Transverse colon (tissue), 4 donors: ENCODE measurements around the gene PTPRS. TPM values are rescaled to one million over a fixed set of nuclear protein-coding genes. Genes with fewer than 3 reads are reported as not detected.
"Not testable (repeated sequence)": the region's sequence is repeated elsewhere in the genome, so short reads cannot be mapped to it uniquely, and the experiment has no call there.

Source experiments
- DNase-seq: peaks from one replicate; pipeline ENCODE4 v3.0.0-alpha.2; 2019
- H3K27ac ChIP-seq, 4 donors: fragments of 200-600 bp; sonication (generic); 2 replicates each; pipeline ENCODE4 v1.5.1; 2016 to 2018; ENCODE audit warnings: inconsistent platforms in 4 of 4
- H3K27me3 ChIP-seq: fragments of 200-600 bp; sonication (generic); 2 replicates; pipeline ENCODE4 v1.5.1; 2017; ENCODE audit warnings: inconsistent platforms
- H3K36me3 ChIP-seq, 4 donors: fragments of 200-600 bp; sonication (generic); 2 replicates each; pipeline ENCODE4 v1.5.1; 2017 to 2019; ENCODE audit warnings: inconsistent platforms in 4 of 4
- H3K4me1 ChIP-seq, 4 donors: fragments of 200-600 bp; sonication (generic); 2 replicates each; pipeline ENCODE4 v1.5.1; 2017 to 2020; ENCODE audit warnings: inconsistent platforms in 4 of 4
- H3K4me3 ChIP-seq, 4 donors: fragments of 200-600 bp; sonication (generic); 1 replicate in 1 of 4; 2 replicates in 3 of 4; pipeline versions ENCODE4 v1.5.1 to v1.6.1; 2017 to 2019; ENCODE audit warnings: inconsistent platforms in 4 of 4
- H3K9me3 ChIP-seq, 2 donors: fragments of 200-600 bp; sonication (generic); 2 replicates each; pipeline ENCODE4 v1.5.1; 2017 to 2019; ENCODE audit warnings: inconsistent platforms in 2 of 2
- EP300 ChIP-seq: sonication (generic); formaldehyde crosslinking; IDR thresholded peaks from one replicate; pipeline ENCODE4 v1.6.1; 2017; ENCODE audit warnings: antibody characterized with exemption, low read depth
- POLR2A ChIP-seq: fragments of 450-650 bp; IDR thresholded peaks from one replicate; pipeline ENCODE4 v1.6.1; 2016; ENCODE audit warnings: antibody characterized with exemption, mild to moderate bottlenecking, moderate library complexity
- POLR2AphosphoS5 ChIP-seq, 3 donors: sonication (generic); formaldehyde crosslinking; IDR thresholded peaks; one replicate each; pipeline ENCODE4 v1.6.1; 2016; ENCODE audit warnings: antibody characterized with exemption in 3 of 3
- WGBS, 2 donors: methylation state at CpG; one replicate each; pipeline ENCODE4 v1.1.5; 2018; ENCODE audit warnings: low coverage in 1 of 2; 5-methylcytosine and 5-hydroxymethylcytosine counted together
- in situ Hi-C, 4 donors: fragments of 200-750 bp; cut with MboI; loops; one replicate each; pipeline versions ENCODE4 v1.15.0 to v1.15.1; 2017; ENCODE audit warnings: low sequenced_read_pairs in 3 of 4, low pct_ligation_motif_present in 1 of 4, low pct_unique_long_range_greater_than_20kb in 1 of 4
- intact Hi-C: fragments of 100-400 bp; cut with DNase I; formaldehyde crosslinking; loops from one replicate; pipeline ENCODE4 v1.15.1; 2023; ENCODE audit warnings: low total_unique reads
- total RNA-seq, 4 donors: library from RNA; depleted of rRNA; stranded (reverse); fragments of >200 nt; gene quantifications; one replicate each; pipeline ENCODE4 v1.1.0, GENCODE V29; 2016
- TF ChIP-seq, protein P1 (sequence below), 5 experiments: fragments of 200-600 bp in 3 of 5; fragments of 450-650 bp in 2 of 5; sonication (generic) in 3 of 5; IDR thresholded peaks; 1 replicate in 2 of 5; 2 replicates in 3 of 5; pipeline ENCODE4 v1.5.1; 2016 to 2017; ENCODE audit warnings: antibody characterized with exemption in 5 of 5, inconsistent platforms in 3 of 5, mild to moderate bottlenecking in 2 of 5, moderate library complexity in 1 of 5

Gene PTPRS
- 10 to 100 TPM; 38.3 to 91.5 (median 58.5) TPM for total RNA-seq

DNA sequence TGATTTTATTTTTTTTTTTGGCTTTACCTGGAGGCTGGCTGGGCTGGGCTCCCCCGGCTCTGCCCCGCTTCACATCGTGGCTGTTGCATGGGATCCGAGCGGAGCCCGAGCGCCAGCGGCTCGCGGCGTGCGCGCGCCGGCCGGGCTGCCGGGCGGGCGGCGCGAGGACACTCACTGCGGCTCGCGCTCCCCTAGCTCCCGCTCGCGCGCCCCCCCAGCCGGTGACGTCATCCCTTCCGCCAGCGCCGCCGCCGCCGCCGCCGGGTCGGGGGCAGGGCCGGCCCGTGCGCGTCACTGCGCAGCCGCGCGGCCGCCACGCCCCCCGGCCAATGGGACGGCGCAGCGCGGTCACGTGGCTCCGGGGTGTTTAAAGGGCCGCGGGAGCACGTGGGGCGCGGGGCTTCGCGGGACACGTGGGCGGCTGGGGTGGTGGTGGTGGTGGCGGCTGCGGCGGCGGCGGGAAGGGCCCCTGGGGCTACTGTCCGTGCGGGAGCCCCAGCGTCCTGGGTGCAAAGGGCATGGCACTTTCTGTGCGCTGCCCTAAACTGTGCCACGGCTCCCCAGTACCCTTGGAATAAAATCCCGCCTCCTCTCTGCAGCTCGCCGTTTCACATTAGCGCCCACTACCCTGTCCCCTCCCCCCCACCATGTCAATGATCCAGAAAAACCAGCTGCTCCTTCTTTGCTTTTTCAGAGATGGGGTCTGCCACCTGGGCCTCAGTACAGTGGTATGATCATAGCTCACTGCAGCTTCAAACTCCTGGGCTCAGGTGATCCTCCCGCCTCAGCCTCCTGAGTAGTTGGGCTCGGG lies at the start of gene PTPRS:
TSS of gene PTPRS (minus strand) at position 176 of the 811 bp plus-strand sequence. CDS start 54,672 bp downstream, outside the sequence.
- peaks cover 50% of the 10 kb centered on the region for H3K27me3 ChIP-seq
- H3K36me3 ChIP-seq = no peaks in the 10 kb centered on the region
- peak; percentile 71 for DNase-seq
- 12% methylated on average over 38 of the region's 81 CpGs; no CpG with 5 or more reads in 1 of the 2 donors for WGBS, 2 donors
- H3K4me1 ChIP-seq = peaks cover 0 to 18% (median 11%) of the 10 kb centered on the region in 4 donors
- peak within 1 kb of the TSS; percentile 42 to 61 (median 50) for H3K4me3 ChIP-seq
- in situ Hi-C loops (no loop called here), intact Hi-C loops (no loop called here)
- TF ChIP-seq POLR2A (no peak), EP300 (no peak), POLR2AphosphoS5 (IDR thresholded peaks at IDR 0.05) (no peak)
- TF ChIP-seq, protein P1, sequence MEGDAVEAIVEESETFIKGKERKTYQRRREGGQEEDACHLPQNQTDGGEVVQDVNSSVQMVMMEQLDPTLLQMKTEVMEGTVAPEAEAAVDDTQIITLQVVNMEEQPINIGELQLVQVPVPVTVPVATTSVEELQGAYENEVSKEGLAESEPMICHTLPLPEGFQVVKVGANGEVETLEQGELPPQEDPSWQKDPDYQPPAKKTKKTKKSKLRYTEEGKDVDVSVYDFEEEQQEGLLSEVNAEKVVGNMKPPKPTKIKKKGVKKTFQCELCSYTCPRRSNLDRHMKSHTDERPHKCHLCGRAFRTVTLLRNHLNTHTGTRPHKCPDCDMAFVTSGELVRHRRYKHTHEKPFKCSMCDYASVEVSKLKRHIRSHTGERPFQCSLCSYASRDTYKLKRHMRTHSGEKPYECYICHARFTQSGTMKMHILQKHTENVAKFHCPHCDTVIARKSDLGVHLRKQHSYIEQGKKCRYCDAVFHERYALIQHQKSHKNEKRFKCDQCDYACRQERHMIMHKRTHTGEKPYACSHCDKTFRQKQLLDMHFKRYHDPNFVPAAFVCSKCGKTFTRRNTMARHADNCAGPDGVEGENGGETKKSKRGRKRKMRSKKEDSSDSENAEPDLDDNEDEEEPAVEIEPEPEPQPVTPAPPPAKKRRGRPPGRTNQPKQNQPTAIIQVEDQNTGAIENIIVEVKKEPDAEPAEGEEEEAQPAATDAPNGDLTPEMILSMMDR (IDR thresholded peaks at IDR 0.05) = no peak
- peak within 1 kb of the TSS in 2 of 4 donors; percentile 40 to 53 for H3K27ac ChIP-seq
- H3K9me3 ChIP-seq = no peaks in the 10 kb centered on the region

DNA sequence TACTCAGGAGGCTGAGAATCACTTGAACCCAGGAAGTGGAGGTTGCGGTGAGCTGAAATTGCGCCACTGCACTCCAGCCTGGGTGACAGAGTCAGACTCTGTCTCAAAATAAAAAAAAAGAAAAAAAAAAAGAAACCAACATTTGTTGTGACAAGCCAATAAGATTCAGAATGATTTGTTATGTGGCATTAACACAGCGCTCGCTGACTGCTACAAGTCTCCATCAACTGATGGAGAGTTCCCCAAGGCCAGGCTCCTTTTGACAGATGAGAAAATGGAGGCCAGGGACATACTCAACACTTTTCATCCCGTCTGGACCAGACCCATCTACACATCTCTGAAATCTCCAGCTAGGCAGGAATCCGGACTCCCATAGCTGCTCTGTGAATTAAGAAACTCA lies 48.7 kb upstream of the PTPRS start:
- H3K4me1 ChIP-seq = no peaks in the 10 kb centered on the region
- H3K9me3 ChIP-seq = no peaks in the 10 kb centered on the region
- DNase-seq = no peak
- no peaks in the 10 kb centered on the region for H3K36me3 ChIP-seq
- intact Hi-C loops (no loop called here), in situ Hi-C loops (no loop called here)
- H3K27me3 ChIP-seq = peaks cover 40% of the 10 kb centered on the region
- H3K27ac ChIP-seq = no peak overlapping the region
- 84 to 96% methylated on average over 5 to 6 of the region's 6 CpGs for WGBS, 2 donors
- H3K4me3 ChIP-seq = no peak overlapping the region
- TF ChIP-seq POLR2A (no peak), EP300 (no peak), POLR2AphosphoS5 (IDR thresholded peaks at IDR 0.05) (no peak)
- TF ChIP-seq, protein P1 (IDR thresholded peaks at IDR 0.05) = no peak

DNA sequence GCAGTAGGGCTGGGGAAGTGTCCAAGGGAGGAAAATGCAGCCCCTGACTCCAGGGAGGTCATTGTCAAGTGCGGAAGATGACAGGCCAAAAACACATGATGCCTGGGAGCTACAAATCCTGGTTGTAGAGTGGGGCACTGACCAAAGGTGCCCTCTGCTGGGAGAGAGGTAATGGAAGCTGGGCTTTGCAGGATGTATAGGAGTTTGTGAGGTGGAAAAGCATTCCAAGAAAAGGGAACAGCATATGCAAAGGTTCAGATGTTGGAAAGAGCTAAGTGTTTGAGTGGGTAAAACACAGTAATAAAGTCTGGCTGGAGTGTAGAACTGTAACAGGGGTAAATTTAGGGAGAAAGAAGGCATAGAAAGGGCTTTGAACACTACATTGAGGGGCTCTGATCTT lies 46.9 kb upstream of the PTPRS start:
- intact Hi-C loops (no loop called here), in situ Hi-C loops (no loop called here)
- no peak overlapping the region for H3K4me3 ChIP-seq
- TF ChIP-seq POLR2AphosphoS5 (IDR thresholded peaks at IDR 0.05) = no peak
- no peak for TF ChIP-seq EP300
- TF ChIP-seq, protein P1 (IDR thresholded peaks at IDR 0.05) = no peak
- TF ChIP-seq POLR2A = no peak
- H3K27ac ChIP-seq = no peak overlapping the region
- peaks cover 21% of the 10 kb centered on the region for H3K27me3 ChIP-seq
- peaks cover 9 to 11% of the 10 kb centered on the region in 2 donors for H3K9me3 ChIP-seq
- no peak for DNase-seq
- H3K36me3 ChIP-seq = no peaks in the 10 kb centered on the region
- 93% methylated on average over 1 of the region's 1 CpG; no CpG with 5 or more reads in 1 of the 2 donors for WGBS, 2 donors
- H3K4me1 ChIP-seq = no peaks in the 10 kb centered on the region

DNA sequence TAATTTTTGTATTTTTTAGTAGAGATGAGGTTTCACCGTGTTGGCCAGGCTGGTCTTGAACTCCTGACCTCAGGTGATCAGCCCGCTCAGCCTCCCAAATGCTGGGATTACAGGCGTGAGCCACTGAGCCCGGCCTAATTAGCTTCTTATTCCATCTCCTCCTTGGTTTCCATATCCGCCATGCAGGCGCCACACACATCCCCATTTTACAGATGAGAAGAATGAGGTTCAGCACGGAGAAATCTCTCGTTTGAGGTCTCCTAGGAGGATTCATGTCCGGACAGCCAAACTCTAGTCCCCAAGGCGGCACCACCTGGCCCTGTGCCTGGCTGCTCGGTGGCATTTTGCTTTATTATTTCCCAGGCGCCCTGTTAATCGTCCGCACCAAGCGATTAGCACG lies 46.2 kb upstream of the PTPRS start:
- WGBS, 2 donors = 77 to 90% methylated on average over 8 to 16 of the region's 16 CpGs
- H3K4me3 ChIP-seq = no peak overlapping the region
- in situ Hi-C loops (no loop called here), intact Hi-C loops (no loop called here)
- peaks cover 15% of the 10 kb centered on the region for H3K27me3 ChIP-seq
- H3K27ac ChIP-seq = no peak overlapping the region
- peaks cover 13 to 16% of the 10 kb centered on the region in 2 donors for H3K9me3 ChIP-seq
- H3K4me1 ChIP-seq = no peaks in the 10 kb centered on the region
- no peak for DNase-seq
- TF ChIP-seq, protein P1 (IDR thresholded peaks at IDR 0.05) = no peak
- no peak for TF ChIP-seq EP300
- no peak for TF ChIP-seq POLR2A
- no peak for TF ChIP-seq POLR2AphosphoS5 (IDR thresholded peaks at IDR 0.05)
- no peaks in the 10 kb centered on the region for H3K36me3 ChIP-seq

DNA sequence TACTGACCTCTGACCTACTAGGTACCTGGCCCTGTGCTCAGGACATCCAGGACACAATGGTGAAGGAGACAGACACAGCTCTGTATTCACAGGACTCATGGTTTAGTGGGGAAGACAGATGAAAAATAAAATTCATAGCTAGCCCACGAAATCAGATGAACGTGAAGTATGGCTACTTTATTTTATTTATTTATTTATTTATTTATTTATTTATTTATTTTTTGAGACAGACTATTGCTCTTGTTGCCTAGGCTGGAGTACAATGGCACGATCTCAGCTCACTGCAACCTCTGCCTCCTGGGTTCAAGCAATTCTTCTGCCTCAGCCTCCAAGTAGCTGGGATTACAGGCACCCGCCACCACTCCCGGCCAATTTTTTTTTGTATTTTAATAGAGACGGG lies 40.6 kb upstream of the PTPRS start:
- H3K27ac ChIP-seq, intact Hi-C loops, H3K27me3 ChIP-seq, H3K4me1 ChIP-seq, in situ Hi-C loops, H3K36me3 ChIP-seq, H3K4me3 ChIP-seq, DNase-seq: not testable (repeated sequence)
- WGBS, 2 donors = 91 to 93% methylated on average over 4 to 6 of the region's 6 CpGs
- peaks cover 23 to 24% of the 10 kb centered on the region in 2 donors for H3K9me3 ChIP-seq
